HepG2 (cell line): Measurements from ENCODE around the gene ARHGEF38. TPM values are rescaled to one million over a fixed set of nuclear protein-coding genes. Genes with fewer than 3 reads are reported as not detected.

Experiments
- ATAC-seq: fragments of 200-7000 bp; cut with Tn5 transposase; 3 replicates; pipeline ENCODE4 v1.9.1; 2020; ENCODE audit warnings: mild to moderate bottlenecking, moderate library complexity
- BruUV-seq: library from RNA; stranded (reverse); fragments of 400-500 nt; replicated peaks from 2 replicates; lab custom pipeline; 2021; lab: Mats Ljungman, UMichigan
- CTCF ChIA-PET: fragments of 300-600 bp; formaldehyde crosslinking; extraction: SDS; loops from one replicate; lab custom pipeline; 2021; ENCODE audit warnings: low total read pairs, inconsistent platforms, low intra/inter-chr PET ratio; lab: Yijun Ruan, JAX
- POLR2A ChIA-PET: fragments of 350-600 bp; sonication (Branson Sonifier 250); formaldehyde crosslinking; loops from one replicate; lab custom pipeline; 2020; ENCODE audit warnings: antibody characterized with exemption, inconsistent platforms; lab: Yijun Ruan, JAX
- DNase-seq: peaks from one replicate; pipeline ENCODE4 v3.0.0-alpha.2; 2015; ENCODE audit warnings: low spot score
- FAIRE-seq: peaks from 3 replicates; lab custom pipeline; 2011; peaks lifted over from hg19 to GRCh38; lab: Jason Lieb, UNC
- H2AFZ ChIP-seq: one replicate; pipeline ENCODE4 v1.6.1; 2011; ENCODE audit warnings: low read length, inconsistent platforms
- H3K27ac ChIP-seq: fragments of 300-600 bp; 3 replicates; pipeline ENCODE4 v1.8.0; 2011; ENCODE audit warnings: mixed run types, mild to moderate bottlenecking, mixed read lengths, low read length, inconsistent platforms; ENCODE audit not compliant: insufficient read depth; ENCODE audit errors: extremely low read length
- H3K27me3 ChIP-seq, 2 experiments: fragments of 200-600 bp in 1 of 2; 2 replicates in 1 of 2; 3 replicates in 1 of 2; pipeline versions ENCODE4 v1.6.0 to v1.8.0; 2011; ENCODE audit warnings: low read length in 2 of 2, mild to moderate bottlenecking in 2 of 2, moderate library complexity in 2 of 2, inconsistent platforms in 1 of 2; ENCODE audit not compliant: insufficient read depth in 2 of 2, control insufficient read depth in 1 of 2
- H3K36me3 ChIP-seq, 2 experiments: fragments of 200-600 bp in 1 of 2; replicated peaks in 1 of 2; 2 replicates in 1 of 2; 3 replicates in 1 of 2; pipeline versions ENCODE4 v1.5.1 to v1.8.0; 2011; ENCODE audit warnings: low read length in 2 of 2, inconsistent platforms in 1 of 2; ENCODE audit not compliant: insufficient read depth in 2 of 2, control insufficient read depth in 1 of 2
- H3K4me1 ChIP-seq: 2 replicates; pipeline ENCODE4 v1.5.1; 2012; ENCODE audit warnings: low read length, inconsistent platforms; ENCODE audit not compliant: insufficient read depth
- H3K4me2 ChIP-seq: 2 replicates; pipeline ENCODE4 v1.6.0; 2011; ENCODE audit warnings: low read depth, low read length, inconsistent platforms
- H3K4me3 ChIP-seq, 3 experiments: fragments of 200-600 bp in 1 of 3; sonication (generic), shearing (Covaris generic) in 1 of 3; replicated peaks in 1 of 3; 2 replicates each; pipeline ENCODE4 v1.5.1; 2011 to 2016; ENCODE audit warnings: low read length in 3 of 3, inconsistent platforms in 2 of 3, low read depth in 2 of 3, mild to moderate bottlenecking in 2 of 3, control low read depth in 1 of 3, mixed read lengths in 1 of 3; ENCODE audit not compliant: insufficient read depth in 1 of 3
- H3K79me2 ChIP-seq: one replicate; pipeline ENCODE4 v1.6.1; 2011; ENCODE audit warnings: low read length, inconsistent platforms; ENCODE audit not compliant: insufficient read depth
- H3K9ac ChIP-seq: 2 replicates; pipeline ENCODE4 v1.6.0; 2011; ENCODE audit warnings: mild to moderate bottlenecking, low read depth, low read length, inconsistent platforms; ENCODE audit not compliant: insufficient read depth
- H3K9me3 ChIP-seq: 2 replicates; pipeline ENCODE4 v1.5.1; 2012; ENCODE audit warnings: mild to moderate bottlenecking, low read length
- H4K20me1 ChIP-seq: 2 replicates; pipeline ENCODE4 v1.6.0; 2011; ENCODE audit warnings: inconsistent platforms, mild to moderate bottlenecking, low read length, moderate library complexity; ENCODE audit not compliant: insufficient read depth
- ELF4 ChIP-seq: sonication (generic); formaldehyde crosslinking; IDR thresholded peaks from 2 replicates; pipeline ENCODE4 v1.5.0; 2020; ENCODE audit warnings: missing genetic modification reagents, mild to moderate bottlenecking, moderate library complexity, borderline replicate concordance
- ESRRA ChIP-seq: sonication (generic); formaldehyde crosslinking; IDR thresholded peaks from 2 replicates; pipeline ENCODE4 v1.5.1; 2020; ENCODE audit warnings: mild to moderate bottlenecking, low read depth, missing genetic modification reagents
- FOSL2 ChIP-seq: sonication (generic); formaldehyde crosslinking; IDR thresholded peaks from 2 replicates; pipeline ENCODE4 v1.4.0; 2020; ENCODE audit warnings: missing genetic modification reagents
- GFI1 ChIP-seq: sonication (generic); formaldehyde crosslinking; IDR thresholded peaks from 2 replicates; pipeline ENCODE4 v1.5.0; 2020; ENCODE audit warnings: missing genetic modification reagents, mild to moderate bottlenecking, borderline replicate concordance
- KDM6A ChIP-seq: IDR thresholded peaks from 2 replicates; pipeline ENCODE4 v1.6.1; 2016; ENCODE audit warnings: low read depth
- MAF1 ChIP-seq: sonication (generic); formaldehyde crosslinking; IDR thresholded peaks from 2 replicates; pipeline ENCODE4 v1.5.0; 2020; ENCODE audit warnings: missing genetic modification reagents, borderline replicate concordance
- NR2C2 ChIP-seq: sonication (generic); formaldehyde crosslinking; IDR thresholded peaks from 2 replicates; pipeline ENCODE4 v1.4.0; 2020; ENCODE audit warnings: missing genetic modification reagents, mild to moderate bottlenecking, moderate library complexity, borderline replicate concordance
- RELA ChIP-seq: sonication (generic); formaldehyde crosslinking; IDR thresholded peaks from 2 replicates; pipeline ENCODE4 v1.4.0; 2020; ENCODE audit warnings: missing genetic modification reagents
- TARDBP ChIP-seq: sonication (generic); formaldehyde crosslinking; IDR thresholded peaks from 2 replicates; pipeline ENCODE4 v1.8.0; 2022; ENCODE audit warnings: mild to moderate bottlenecking, missing genetic modification reagents
- ZMAT3 ChIP-seq: sonication (generic); formaldehyde crosslinking; conservative IDR thresholded peaks from 2 replicates; pipeline ENCODE4 v1.7.0; 2021; ENCODE audit warnings: missing genetic modification reagents
- ZNF598 ChIP-seq: sonication (generic); formaldehyde crosslinking; IDR thresholded peaks from 2 replicates; pipeline ENCODE4 v1.5.1; 2020; ENCODE audit warnings: mild to moderate bottlenecking, missing genetic modification reagents, borderline replicate concordance
- in situ Hi-C: cut with HindIII; loops from 2 replicates; pipeline ENCODE4 v1.10.0; 2017; ENCODE audit warnings: low pct_unique_long_range_greater_than_20kb; ENCODE audit not compliant: extremely low pct_ligation_motif_present
- intact Hi-C: fragments of 100-400 bp; cut with micrococcal nuclease; formaldehyde crosslinking; loops from one replicate; pipeline ENCODE4 v1.10.0; 2022; ENCODE audit not compliant: unreplicated experiment
- polyA plus RNA-seq, 8 experiments: library from polyadenylated mRNA; depleted of rRNA in 3 of 8; stranded (reverse) in 7 of 8; unstranded in 1 of 8; fragments of >200 nt; fragmentation: Illumina TruSeq in 4 of 8; extraction: Trizol in 4 of 8; gene quantifications; 2 replicates each; pipeline versions ENCODE4 v1.2.1 to v1.2.3, GENCODE V29; 2011 to 2016; ENCODE audit warnings: low read depth in 4 of 8, missing spikeins in 1 of 8, mixed read lengths in 1 of 8; ENCODE audit not compliant: insufficient read depth in 1 of 8
- total RNA-seq, 5 experiments: library from RNA; depleted of rRNA; stranded (reverse); fragments of >200 nt; fragmentation: Illumina TruSeq; extraction: Trizol; gene quantifications; 2 replicates each; pipeline ENCODE4 v1.2.3, GENCODE V29; 2016; ENCODE audit warnings: low read depth in 1 of 5
- TF ChIP-seq, protein P1 (sequence below): sonication (generic); formaldehyde crosslinking; IDR thresholded peaks from 2 replicates; pipeline ENCODE4 v1.5.0; 2020; ENCODE audit warnings: mild to moderate bottlenecking, low read depth, missing genetic modification reagents, borderline replicate concordance

Gene ARHGEF38
- total and polyA plus RNA-seq, 2 of the 13 experiments (the other 11 are each of a cell fraction or from before 2014, with no cell fraction given): not detected

DNA sequence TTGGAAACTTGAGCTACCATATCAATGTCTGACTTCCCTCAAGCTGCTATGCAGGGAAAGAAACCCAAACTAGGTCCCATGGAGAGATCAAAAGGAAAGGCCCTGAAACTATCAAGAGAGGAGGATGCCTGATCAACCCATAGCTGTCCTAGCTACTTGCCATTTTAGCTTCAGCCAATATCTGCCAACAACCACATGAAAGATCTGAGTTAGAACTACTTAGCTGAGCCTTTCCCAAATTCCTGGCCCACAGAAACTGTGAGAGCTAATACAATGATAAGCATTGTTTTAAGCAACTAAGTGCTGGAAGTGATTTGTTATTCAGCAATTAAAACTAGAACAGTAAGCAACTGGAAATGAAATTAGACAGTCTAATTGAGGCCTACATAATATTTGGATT, 6.3 kb upstream of the ARHGEF38 start:
- no peak for ATAC-seq
- no peak for TF ChIP-seq GFI1 (CRISPR knock-in tag)
- TF ChIP-seq ESRRA: no peak
- Histone ChIP-seq H3K27ac (no peak overlapping the region), H3K4me2 (no peak overlapping the region), H3K9me3 (no peaks in the 10 kb centered on the region), H3K9ac (no peak overlapping the region), H4K20me1 (no peaks in the 10 kb centered on the region), H3K4me1 (no peaks in the 10 kb centered on the region), H2AFZ (no peak overlapping the region), H3K36me3 (no peaks in the 10 kb centered on the region), H3K27me3 (no peaks in the 10 kb centered on the region), H3K79me2 (no peaks in the 10 kb centered on the region), H3K4me3 (no peak overlapping the region)
- ChIA-PET POLR2A (no interaction called here), CTCF (no interaction called here)
- in situ Hi-C loops (no loop called here), intact Hi-C loops (no loop called here)
- no peak for FAIRE-seq
- no TSS peak for BruUV-seq
- no peak for DNase-seq

DNA sequence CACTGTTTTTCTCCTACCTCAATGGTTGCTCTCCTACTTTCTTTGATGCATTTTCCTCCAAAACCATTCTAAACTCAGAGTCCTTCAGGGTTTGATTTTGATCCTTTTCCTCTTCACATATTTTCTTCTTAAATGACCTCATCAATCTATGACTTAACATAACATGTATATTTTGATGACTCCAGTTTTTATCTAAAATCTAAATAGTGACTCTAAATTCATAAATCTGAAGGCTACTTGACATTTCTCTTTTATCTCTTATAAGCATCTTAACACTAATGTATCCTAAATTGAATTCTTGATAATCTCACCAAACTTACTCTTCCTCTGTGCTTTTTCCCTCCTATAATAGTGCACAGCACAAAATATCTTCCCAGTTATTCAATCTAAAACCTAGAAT, 4.7 kb upstream of the ARHGEF38 start:
- no peaks in the 10 kb centered on the region for H3K27me3 ChIP-seq
- H3K27ac ChIP-seq: no peak overlapping the region
- H3K4me2 ChIP-seq: no peak overlapping the region
- ATAC-seq (no peak), FAIRE-seq (no peak), DNase-seq (no peak)
- TF ChIP-seq MAF1 (CRISPR knock-in tag) (no peak), RELA (CRISPR knock-in tag) (no peak), ELF4 (CRISPR knock-in tag) (no peak), FOSL2 (CRISPR knock-in tag) (no peak), KDM6A (CRISPR knock-in tag) (no peak), TARDBP (no peak), ZNF598 (CRISPR knock-in tag) (no peak), ZMAT3 (CRISPR knock-in tag) (no peak), NR2C2 (no peak)
- TF ChIP-seq, protein P1, sequence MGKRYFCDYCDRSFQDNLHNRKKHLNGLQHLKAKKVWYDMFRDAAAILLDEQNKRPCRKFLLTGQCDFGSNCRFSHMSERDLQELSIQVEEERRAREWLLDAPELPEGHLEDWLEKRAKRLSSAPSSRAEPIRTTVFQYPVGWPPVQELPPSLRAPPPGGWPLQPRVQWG (CRISPR knock-in tag): no peak
- no peak overlapping the region for H3K4me3 ChIP-seq
- no TSS peak for BruUV-seq
- H3K4me1 ChIP-seq: no peaks in the 10 kb centered on the region
- H4K20me1 ChIP-seq: no peaks in the 10 kb centered on the region
- POLR2A ChIA-PET: no interaction called here
- no peaks in the 10 kb centered on the region for H3K79me2 ChIP-seq
- intact Hi-C loops: no loop called here
- in situ Hi-C loops: no loop called here
- H2AFZ ChIP-seq: no peak overlapping the region
- CTCF ChIA-PET: no interaction called here
- H3K9ac ChIP-seq: no peak overlapping the region
- no peaks in the 10 kb centered on the region for H3K9me3 ChIP-seq
- no peaks in the 10 kb centered on the region for H3K36me3 ChIP-seq
